ENCODE measurements around the gene NR2F2.

Gene NR2F2

GRCh38 chr15:96333131-96334016 is 2.9 kb downstream of the NR2F2 start:
- DNase-seq, result no peak

GRCh38 chr15:96334017-96334704 is 3.7 kb downstream of the NR2F2 start:
- DNase-seq, result no peak

- DNase-seq, result no peak
Observed at GRCh38 chr15:96334705-96335410, 4.4 kb downstream of the NR2F2 start.

- DNase-seq, result no peak
Observed at GRCh38 chr15:96335411-96336024, 5.0 kb downstream of the NR2F2 start.

GRCh38 chr15:96336108-96336595 is 5.7 kb downstream of the NR2F2 start:
- no peak for DNase-seq

DNA sequence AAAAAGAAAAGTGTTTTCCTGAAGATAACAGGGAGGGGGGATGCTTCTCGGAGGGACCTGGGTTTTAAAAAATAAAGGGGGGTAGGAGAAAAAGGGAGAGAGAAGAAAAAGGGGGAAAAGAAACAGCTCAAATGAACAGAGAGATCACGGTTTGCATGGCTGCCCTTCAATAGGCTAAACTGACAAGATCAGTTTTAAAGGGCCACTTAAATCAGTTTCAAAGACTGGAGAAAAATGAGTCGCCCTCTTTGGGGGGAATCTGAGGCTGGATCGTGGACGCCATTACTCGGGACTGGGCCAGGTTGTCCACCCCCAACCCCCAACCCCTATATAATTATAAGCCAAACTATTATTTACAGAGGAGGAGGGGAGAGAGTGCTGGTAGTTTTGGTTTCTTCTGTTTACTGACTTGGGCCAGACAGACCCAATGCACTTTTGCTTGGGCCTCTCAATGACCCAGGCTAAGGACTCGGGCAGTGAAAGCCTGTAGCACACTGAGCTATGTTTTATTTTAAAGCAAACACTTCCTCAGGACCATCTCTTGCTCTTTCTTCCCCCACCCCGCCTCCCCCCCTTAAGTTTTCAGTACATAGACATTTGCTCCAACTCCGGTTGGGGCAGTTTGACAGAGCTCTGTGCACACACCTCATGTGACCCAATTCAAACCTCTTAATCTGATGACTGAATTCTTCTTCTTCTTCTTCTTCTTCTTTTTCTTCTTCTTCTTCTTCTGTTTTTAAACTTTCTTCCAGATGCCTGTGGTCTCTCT is 6.3 kb downstream of the NR2F2 start:
- no peak for DNase-seq

GRCh38 chr15:96337365-96338023 is 7.0 kb downstream of the NR2F2 start:
- DNase-seq, result no peak

- no peak for DNase-seq
Observed at GRCh38 chr15:96338074-96338765, 7.7 kb downstream of the NR2F2 start.

- DNase-seq, result no peak
Observed at GRCh38 chr15:96338766-96339618, 8.5 kb downstream of the NR2F2 start.

GRCh38 chr15:96339619-96340347 is 9.3 kb downstream of the NR2F2 start:
- no peak for DNase-seq

DNA sequence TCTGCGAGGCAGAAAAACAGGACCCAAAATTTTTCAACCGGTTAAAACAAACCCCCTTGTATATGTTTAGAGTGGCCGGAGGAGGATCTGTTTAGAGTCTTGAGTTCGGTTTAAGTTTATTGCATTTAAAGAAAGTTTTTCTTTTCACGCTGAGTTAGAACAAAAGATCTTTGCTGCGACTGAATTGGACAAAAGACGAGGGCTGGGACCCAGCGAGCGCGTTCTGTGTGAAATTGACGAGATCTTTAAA is 9.8 kb downstream of the NR2F2 start:
- no peak for DNase-seq

DNA sequence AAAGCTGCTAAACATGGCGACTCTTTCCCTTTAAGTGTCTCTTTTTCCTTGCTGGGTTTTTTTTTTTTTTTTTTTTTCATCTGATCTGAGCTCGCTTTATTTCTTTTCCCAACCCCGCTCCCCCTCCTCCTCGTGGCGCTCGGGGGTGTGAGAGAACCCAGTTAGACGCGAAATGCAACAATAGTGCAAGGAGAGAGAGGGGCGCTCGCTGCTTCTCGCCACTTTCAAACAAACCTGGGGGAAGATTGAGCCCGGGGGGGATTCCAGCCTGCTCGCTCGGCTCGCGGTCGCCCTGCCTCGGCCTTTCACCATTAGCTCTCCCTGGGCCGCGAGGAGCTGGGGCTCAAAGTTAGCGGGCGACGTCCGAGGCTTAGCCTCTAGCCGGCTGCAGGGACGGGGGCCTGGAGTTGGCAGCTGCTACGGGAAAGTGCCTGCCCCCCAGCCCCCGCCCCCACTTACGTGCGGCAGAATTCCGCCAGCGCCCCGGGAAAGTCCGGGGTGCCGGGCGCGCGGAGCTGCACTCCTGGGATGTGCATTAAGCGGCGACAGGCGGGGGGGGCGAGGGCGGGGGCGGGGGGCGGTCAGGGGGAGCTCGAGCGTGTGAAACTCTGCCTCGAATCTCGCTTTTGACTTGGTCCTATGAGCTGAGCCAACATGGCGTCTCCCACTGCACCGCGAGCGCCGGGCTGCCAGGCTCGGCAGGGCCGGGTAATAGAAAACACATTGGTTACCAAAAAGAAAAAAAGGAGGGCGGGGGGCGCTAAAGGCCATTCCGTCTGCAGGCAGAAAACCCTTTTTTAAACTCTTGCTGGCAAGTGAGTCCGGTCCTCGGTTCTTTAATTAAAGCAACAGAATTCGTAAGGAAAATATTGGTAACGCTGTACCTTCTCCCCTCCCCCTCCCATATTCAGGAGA is 10.4 kb downstream of the NR2F2 start:
- no peak for DNase-seq

DNA sequence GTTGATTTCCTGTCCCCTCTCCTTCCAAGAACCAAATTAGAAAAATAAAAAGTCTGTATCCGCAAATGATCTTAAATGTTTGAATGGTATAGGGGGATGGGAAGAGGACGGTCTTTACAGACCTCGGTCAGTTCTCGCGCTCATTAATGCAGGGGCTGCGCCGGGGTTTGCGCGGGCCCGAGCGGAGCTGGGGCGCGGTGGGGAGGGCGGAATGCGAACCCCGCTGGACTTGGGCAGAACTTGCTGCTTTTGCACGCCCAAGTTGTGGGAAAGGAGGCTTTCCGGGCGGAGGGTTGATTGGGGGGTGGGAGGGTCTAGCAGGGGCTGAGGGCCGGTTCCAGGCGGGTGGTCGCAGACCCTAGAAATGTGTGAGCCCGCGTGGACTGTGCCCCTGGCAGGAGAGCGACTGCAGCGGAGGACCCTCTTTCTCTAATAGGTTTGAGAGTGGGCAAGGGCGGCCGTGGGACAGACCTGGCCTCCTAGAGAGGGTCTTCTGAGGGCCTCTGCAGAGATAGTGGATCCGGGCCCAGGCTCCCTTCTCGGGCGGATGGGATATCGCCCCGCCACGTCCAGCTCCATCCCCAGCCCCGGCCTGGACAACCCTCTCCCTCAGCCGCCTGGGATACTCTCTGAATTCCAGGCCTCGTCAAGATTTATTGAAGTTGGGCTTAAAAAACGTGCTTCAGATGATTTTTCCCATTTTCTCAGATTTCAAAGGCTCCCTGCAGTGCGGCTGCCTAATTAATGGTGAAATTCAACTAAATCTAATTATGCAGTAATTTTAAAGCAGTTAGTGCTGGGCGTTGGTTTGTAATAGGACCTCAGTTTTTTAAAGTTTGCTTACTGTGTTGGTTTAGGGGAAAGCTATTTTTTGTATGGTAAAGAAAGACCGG is 11.3 kb downstream of the NR2F2 start:
- no peak for DNase-seq

- DNase-seq, result no peak
Observed at GRCh38 chr15:96342406-96343112, 12.1 kb downstream of the NR2F2 start.

DNA sequence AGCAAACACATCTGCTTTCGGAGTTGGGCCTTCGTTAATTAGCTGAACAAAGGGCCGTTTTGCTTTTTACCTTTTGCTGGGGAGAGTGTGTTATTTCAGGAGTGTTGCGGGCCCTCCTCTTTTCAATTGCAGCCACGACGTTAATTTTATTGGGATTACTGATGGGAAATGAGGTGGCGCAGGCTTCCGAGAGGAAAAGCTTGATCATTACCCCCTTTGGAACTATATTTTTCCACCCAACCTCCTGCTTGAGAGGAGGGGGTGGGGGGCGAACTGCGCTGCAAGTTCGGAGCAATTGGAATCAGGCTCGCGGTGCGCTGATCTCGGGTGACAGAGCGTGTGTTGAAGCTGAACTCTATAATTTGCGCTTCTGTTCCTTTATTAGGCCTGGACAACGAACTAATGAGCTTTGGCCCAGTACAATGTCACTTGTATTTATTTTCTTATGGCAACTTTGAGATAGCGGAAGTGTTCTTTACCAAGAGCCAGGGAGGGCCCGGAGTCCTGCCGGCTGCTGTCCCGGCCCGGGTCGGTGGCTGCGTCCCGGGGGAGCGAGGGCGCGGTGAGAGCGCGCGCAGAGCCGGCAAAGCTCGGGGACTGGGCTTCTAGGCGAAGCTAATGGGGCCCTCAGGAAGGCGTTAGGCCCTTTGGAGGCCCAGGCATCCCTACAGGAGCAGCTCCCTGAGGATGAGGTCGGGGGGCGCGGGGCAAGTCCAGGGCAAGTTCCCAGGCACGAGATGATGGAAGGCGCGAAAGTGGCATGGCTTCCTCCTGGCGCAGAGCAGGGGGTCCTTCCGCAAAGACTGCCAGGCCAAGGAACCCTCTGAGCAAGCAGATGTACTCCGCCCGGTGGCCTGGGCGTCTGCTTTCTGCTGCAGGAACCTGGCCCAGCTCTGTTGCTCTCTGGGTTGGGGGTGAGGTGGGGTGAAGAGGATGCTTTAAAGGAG is 12.9 kb downstream of the NR2F2 start:
- no peak for DNase-seq

All from stimulated activated CD4-positive, alpha-beta T cell treated with anti-CD3 and anti-CD28 coated beads, Interleukin-1b, Interleukin-23, amount 100 ng/mL, for 48 hours (primary cell).